ENCODE data around the gene CTNNA3.

The CTNNA3 gene

GRCh38 chr10:66187053-66187733 is 1508.8 kb downstream of the CTNNA3 start:
- DNase-seq, result peak; percentile 47

- DNase-seq, result no peak
Measured at GRCh38 chr10:66183028-66183427, 1513.0 kb downstream of the CTNNA3 start.

GRCh38 chr10:66180581-66181318 is 1515.2 kb downstream of the CTNNA3 start:
- peak; percentile 78 for DNase-seq

- no peak for DNase-seq
Measured at GRCh38 chr10:66180021-66180420, 1516.0 kb downstream of the CTNNA3 start.

GRCh38 chr10:66176772-66177171 is 1519.2 kb downstream of the CTNNA3 start:
- DNase-seq, result no peak

- peak; percentile 55 for DNase-seq
Measured at GRCh38 chr10:66167816-66168215, 1528.2 kb downstream of the CTNNA3 start.

GRCh38 chr10:66162560-66163143 is 1533.3 kb downstream of the CTNNA3 start:
- peak; percentile 41 for DNase-seq

- no peak for DNase-seq
Measured at GRCh38 chr10:66151346-66151745, 1544.6 kb downstream of the CTNNA3 start.

- DNase-seq, result peak; percentile 76
Measured at GRCh38 chr10:66148312-66148711, 1547.7 kb downstream of the CTNNA3 start.

GRCh38 chr10:66144016-66144415 is 1552.0 kb downstream of the CTNNA3 start:
- no peak for DNase-seq

GRCh38 chr10:66102756-66103155 is 1593.2 kb downstream of the CTNNA3 start:
- DNase-seq, result no peak

GRCh38 chr10:66098595-66099480 is 1597.2 kb downstream of the CTNNA3 start:
- DNase-seq, result no peak

GRCh38 chr10:66095610-66096009 is 1600.4 kb downstream of the CTNNA3 start:
- peak; percentile 9 for DNase-seq

- no peak for DNase-seq
Measured at GRCh38 chr10:66085906-66086305, 1610.1 kb downstream of the CTNNA3 start.

- no peak for DNase-seq
Measured at GRCh38 chr10:66071907-66072306, 1624.1 kb downstream of the CTNNA3 start.

- DNase-seq, result no peak
Measured at GRCh38 chr10:66058594-66058993, 1637.4 kb downstream of the CTNNA3 start.

GRCh38 chr10:66049335-66049734 is 1646.7 kb downstream of the CTNNA3 start:
- no peak for DNase-seq

- no peak for DNase-seq
Measured at GRCh38 chr10:66045859-66046258, 1650.1 kb downstream of the CTNNA3 start.

- DNase-seq, result no peak
Measured at GRCh38 chr10:66041771-66042170, 1654.2 kb downstream of the CTNNA3 start.

GRCh38 chr10:66038623-66039022 is 1657.4 kb downstream of the CTNNA3 start:
- DNase-seq, result no peak

GRCh38 chr10:66026321-66026720 is 1669.7 kb downstream of the CTNNA3 start:
- DNase-seq, result no peak

- DNase-seq, result no peak
Measured at GRCh38 chr10:66025186-66025585, 1670.8 kb downstream of the CTNNA3 start.

- no peak for DNase-seq
Measured at GRCh38 chr10:66021423-66021822, 1674.6 kb downstream of the CTNNA3 start.
